ENCODE measurements around the gene CDH23. TPM values are rescaled to one million over a fixed set of nuclear protein-coding genes. Genes with fewer than 3 reads are reported as not detected.

CDH23 gene
- total RNA-seq, 2 donors from 2014 or later: 1.4 to 1.6 TPM

DNA sequence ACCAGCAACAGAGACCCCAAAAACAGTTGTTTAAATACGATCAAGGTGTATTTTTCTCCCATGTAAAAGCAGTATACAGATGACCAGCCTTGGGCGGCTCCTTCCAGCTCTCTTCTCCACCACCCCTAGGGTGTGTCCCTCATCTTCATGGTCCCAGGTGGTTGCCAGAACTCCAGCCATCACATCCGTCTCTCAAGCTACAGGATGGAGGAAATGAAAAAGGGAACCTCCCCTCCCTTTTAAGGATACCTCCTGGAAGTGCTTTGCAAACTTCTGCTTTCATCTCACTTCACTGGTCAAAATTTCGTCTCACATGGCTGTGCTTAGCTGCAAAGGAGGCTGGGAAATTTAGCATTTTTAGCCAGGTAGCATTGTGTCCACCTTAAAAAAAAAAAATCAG lies 263.6 kb downstream of the CDH23 start:
- no peak overlapping the region for H3K27ac ChIP-seq
- H3K4me1 ChIP-seq: no peaks in the 10 kb centered on the region
- no peak overlapping the region for H3K9ac ChIP-seq (ENCODE audit: low read depth in 2 of 2, low read length in 2 of 2)
- no peaks in the 10 kb centered on the region for H3K9me3 ChIP-seq
- intact Hi-C loops (cut with DNase I): no loop called here
- H3K36me3 ChIP-seq: no peaks in the 10 kb centered on the region
- no peak overlapping the region for H3K4me3 ChIP-seq
- TF ChIP-seq, protein P1, sequence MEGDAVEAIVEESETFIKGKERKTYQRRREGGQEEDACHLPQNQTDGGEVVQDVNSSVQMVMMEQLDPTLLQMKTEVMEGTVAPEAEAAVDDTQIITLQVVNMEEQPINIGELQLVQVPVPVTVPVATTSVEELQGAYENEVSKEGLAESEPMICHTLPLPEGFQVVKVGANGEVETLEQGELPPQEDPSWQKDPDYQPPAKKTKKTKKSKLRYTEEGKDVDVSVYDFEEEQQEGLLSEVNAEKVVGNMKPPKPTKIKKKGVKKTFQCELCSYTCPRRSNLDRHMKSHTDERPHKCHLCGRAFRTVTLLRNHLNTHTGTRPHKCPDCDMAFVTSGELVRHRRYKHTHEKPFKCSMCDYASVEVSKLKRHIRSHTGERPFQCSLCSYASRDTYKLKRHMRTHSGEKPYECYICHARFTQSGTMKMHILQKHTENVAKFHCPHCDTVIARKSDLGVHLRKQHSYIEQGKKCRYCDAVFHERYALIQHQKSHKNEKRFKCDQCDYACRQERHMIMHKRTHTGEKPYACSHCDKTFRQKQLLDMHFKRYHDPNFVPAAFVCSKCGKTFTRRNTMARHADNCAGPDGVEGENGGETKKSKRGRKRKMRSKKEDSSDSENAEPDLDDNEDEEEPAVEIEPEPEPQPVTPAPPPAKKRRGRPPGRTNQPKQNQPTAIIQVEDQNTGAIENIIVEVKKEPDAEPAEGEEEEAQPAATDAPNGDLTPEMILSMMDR (IDR thresholded peaks at IDR 0.05): no peak
- no peaks in the 10 kb centered on the region for H3K27me3 ChIP-seq
- no peak for DNase-seq

DNA sequence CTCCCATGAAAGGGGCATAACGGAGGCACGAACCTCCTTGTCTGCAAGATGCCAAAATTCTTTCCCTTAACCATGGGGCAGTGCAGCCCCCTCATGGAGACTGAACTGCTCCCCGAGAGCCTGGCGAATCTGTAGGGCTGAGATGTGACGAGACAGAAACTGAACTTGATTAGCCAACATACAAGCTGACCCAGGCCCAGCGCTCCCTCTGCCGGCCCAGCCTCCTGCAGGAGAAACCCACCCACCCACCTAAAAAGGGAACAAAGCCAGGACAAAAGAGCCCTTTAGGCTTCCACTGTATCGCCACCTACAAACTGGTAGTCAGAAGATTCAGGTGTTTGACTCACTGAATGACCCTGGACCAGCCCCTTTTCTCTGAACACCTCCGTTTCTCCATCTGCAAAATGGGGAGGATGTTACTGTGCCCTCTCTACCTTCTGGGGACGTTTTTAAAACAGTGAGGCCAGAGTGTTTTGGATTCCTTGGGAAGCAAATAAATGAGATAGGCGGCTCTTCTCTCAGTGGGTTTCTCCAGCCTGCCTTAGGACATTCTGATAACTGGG lies 264.4 kb downstream of the CDH23 start:
- H3K27me3 ChIP-seq: no peaks in the 10 kb centered on the region
- no peak for DNase-seq
- no peaks in the 10 kb centered on the region for H3K4me1 ChIP-seq
- intact Hi-C loops (cut with DNase I): no loop called here
- H3K36me3 ChIP-seq: no peaks in the 10 kb centered on the region
- no peaks in the 10 kb centered on the region for H3K9me3 ChIP-seq
- TF ChIP-seq, protein P1 (IDR thresholded peaks at IDR 0.05): no peak
- H3K9ac ChIP-seq (ENCODE audit: low read depth in 2 of 2, low read length in 2 of 2): no peak overlapping the region
- H3K4me3 ChIP-seq: no peak overlapping the region
- H3K27ac ChIP-seq: no peak overlapping the region

DNA sequence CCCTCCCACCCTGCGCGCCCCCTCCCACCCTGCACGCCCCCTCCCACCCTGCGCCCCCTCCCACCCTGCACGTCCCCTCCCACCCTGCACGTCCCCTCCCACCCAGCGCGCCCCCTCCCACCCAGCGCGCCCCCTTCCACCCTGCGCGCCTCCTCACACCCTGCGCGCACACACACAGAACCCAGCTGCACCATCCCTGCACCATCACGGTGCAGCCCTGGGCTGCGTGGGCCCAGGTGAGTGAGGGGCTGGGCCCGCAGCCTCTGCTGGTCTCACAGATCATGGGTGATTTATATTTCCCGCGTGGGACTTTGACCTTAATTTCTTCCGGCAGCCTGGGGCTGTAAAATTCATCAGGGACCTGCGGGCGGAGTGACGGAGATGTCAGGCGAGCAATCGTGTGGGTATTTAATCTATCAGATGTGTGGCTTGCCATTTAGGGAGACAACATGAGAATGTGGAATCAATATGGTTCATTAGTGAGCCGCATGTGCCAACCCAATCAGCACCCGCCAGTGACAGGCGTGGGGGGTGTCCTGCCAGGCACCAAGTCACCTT lies 265.1 kb downstream of the CDH23 start:
- Histone ChIP-seq H3K36me3 (no peaks in the 10 kb centered on the region), H3K27me3 (no peaks in the 10 kb centered on the region), H3K9ac (ENCODE audit: low read depth in 2 of 2, low read length in 2 of 2) (no peak overlapping the region), H3K4me1 (no peaks in the 10 kb centered on the region), H3K9me3 (no peaks in the 10 kb centered on the region), H3K27ac (no peak overlapping the region), H3K4me3 (no peak overlapping the region)
- intact Hi-C loops (cut with DNase I): no loop called here
- TF ChIP-seq, protein P1 (IDR thresholded peaks at IDR 0.05): no peak
- no peak for DNase-seq

DNA sequence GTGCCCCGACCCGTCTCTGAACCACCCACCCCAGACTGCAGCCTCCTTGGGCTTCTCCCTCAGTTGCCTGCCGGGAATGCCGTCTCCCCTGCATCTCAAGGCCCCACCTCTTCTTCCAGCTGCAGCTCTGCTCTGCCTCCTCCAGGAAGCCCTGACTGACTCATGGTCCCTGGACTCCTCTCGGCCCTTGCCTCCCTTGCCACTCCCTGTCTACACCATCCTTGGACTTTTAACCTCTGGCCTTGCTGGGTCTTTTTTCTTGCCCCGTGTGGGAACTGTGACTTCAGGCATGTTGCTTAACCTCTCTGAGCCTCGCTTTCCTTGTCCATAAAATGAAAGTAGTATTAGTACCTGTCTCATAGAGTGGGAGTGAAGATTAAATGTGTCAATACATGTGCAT lies 266.6 kb downstream of the CDH23 start:
- no peaks in the 10 kb centered on the region for H3K36me3 ChIP-seq
- H3K27ac ChIP-seq: no peak overlapping the region
- H3K9ac ChIP-seq (ENCODE audit: low read depth in 2 of 2, low read length in 2 of 2): no peak overlapping the region
- H3K4me1 ChIP-seq: no peaks in the 10 kb centered on the region
- DNase-seq: peak; percentile 47
- TF ChIP-seq, protein P1 (IDR thresholded peaks at IDR 0.05): no peak
- H3K9me3 ChIP-seq: no peaks in the 10 kb centered on the region
- no peaks in the 10 kb centered on the region for H3K27me3 ChIP-seq
- intact Hi-C loops (cut with DNase I): no loop called here
- H3K4me3 ChIP-seq: no peak overlapping the region

DNA sequence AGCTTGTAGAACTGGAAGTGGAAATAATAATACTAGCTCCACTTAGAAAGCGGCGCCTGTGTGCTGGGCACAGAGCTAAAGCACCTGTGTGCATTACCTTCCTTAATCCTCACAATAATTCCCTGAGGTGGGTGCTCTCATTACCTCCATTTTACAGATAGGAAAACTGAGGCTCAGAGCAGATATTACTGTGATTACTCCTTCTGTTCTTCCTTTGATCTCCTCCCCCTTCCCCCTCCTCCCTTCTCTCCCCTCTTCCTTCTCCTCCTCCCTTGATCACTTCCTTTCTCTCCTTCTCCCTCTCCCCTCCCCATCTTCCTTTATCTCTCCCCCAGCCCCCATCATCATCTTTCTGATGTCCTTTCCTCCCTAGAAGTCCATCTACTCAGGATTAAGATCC lies 267.9 kb downstream of the CDH23 start:
- H3K9me3 ChIP-seq: no peaks in the 10 kb centered on the region
- intact Hi-C loops (cut with DNase I): no loop called here
- no peaks in the 10 kb centered on the region for H3K27me3 ChIP-seq
- DNase-seq: no peak
- H3K4me3 ChIP-seq: no peak overlapping the region
- TF ChIP-seq, protein P1 (IDR thresholded peaks at IDR 0.05): no peak
- no peaks in the 10 kb centered on the region for H3K36me3 ChIP-seq
- no peak overlapping the region for H3K9ac ChIP-seq (ENCODE audit: low read depth in 2 of 2, low read length in 2 of 2)
- no peaks in the 10 kb centered on the region for H3K4me1 ChIP-seq
- no peak overlapping the region for H3K27ac ChIP-seq

Measured in colonic mucosa (tissue), 4 donors.